ENCODE measurements around the gene KRTAP4-9. TPM values are rescaled to one million over a fixed set of nuclear protein-coding genes. Genes with fewer than 3 reads are reported as not detected.

KRTAP4-9 gene
- total RNA-seq, 6 experiments from 2014 or later, result 0.85 to 0.90 TPM; not detected in 4

DNA sequence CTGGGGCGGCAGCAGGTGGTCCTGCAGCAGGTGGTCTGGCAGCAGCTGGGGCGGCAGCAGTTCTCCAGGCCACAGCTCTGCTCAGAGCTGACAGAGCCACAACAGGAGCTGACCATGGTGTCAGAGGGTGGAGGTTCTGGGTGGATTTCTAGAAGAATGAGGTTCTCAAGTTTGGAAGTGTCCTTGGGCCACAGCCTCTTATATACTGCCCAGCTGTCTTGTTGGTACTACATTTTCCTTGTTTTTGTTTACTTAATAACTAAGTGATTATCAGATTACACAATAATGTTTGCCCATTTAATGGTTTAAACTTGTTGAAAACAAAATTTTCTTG lies 44.4 kb downstream of the KRTAP4-9 start, which contains the start of gene KRTAP4-5:
Gene KRTAP4-5 (minus strand): TSS at position 174 of the 334 bp plus-strand sequence. CDS start 58 bp downstream, at position 116.
- H3K27ac Mint-ChIP-seq, result no peak within 1 kb of the TSS
- DNase-seq, result no peak
- TF ChIP-seq, protein P1, sequence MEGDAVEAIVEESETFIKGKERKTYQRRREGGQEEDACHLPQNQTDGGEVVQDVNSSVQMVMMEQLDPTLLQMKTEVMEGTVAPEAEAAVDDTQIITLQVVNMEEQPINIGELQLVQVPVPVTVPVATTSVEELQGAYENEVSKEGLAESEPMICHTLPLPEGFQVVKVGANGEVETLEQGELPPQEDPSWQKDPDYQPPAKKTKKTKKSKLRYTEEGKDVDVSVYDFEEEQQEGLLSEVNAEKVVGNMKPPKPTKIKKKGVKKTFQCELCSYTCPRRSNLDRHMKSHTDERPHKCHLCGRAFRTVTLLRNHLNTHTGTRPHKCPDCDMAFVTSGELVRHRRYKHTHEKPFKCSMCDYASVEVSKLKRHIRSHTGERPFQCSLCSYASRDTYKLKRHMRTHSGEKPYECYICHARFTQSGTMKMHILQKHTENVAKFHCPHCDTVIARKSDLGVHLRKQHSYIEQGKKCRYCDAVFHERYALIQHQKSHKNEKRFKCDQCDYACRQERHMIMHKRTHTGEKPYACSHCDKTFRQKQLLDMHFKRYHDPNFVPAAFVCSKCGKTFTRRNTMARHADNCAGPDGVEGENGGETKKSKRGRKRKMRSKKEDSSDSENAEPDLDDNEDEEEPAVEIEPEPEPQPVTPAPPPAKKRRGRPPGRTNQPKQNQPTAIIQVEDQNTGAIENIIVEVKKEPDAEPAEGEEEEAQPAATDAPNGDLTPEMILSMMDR (IDR thresholded peaks at IDR 0.05), result no peak
- H3K4me1 Mint-ChIP-seq (ENCODE audit: low read depth), result peaks cover 7% of the 10 kb centered on the region
- no peaks in the 10 kb centered on the region for H3K36me3 Mint-ChIP-seq (ENCODE audit: low read depth)
- no peak within 1 kb of the TSS for H3K4me3 Mint-ChIP-seq
- H3K27me3 Mint-ChIP-seq (ENCODE audit: insufficient read depth), result no peaks in the 10 kb centered on the region
- H3K9me3 Mint-ChIP-seq, result no peaks in the 10 kb centered on the region

DNA sequence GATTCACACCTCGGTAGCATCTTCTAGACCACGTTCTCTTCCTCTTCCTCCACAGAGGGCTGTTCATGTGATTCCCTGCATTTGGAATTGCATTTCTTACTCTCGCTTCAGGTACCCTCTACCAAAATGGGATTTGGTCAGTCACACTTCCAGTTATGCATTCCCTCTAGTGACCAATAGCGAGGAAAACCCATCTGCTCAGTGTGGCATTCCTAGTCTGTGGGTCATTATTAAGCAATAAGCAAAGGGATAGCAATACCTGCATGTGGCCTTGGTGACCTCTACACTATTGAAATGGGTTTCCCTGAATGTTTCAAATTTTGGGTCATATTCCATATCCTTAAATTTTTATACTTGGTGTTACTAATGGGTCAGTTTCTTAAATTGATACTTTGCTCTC lies 44.8 kb downstream of the KRTAP4-9 start:
- no peak for DNase-seq
- Mint-ChIP-seq H3K4me3 (no peak overlapping the region), H3K36me3 (ENCODE audit: low read depth) (no peaks in the 10 kb centered on the region), H3K9me3 (no peaks in the 10 kb centered on the region), H3K27ac (no peak overlapping the region), H3K27me3 (ENCODE audit: insufficient read depth) (no peaks in the 10 kb centered on the region), H3K4me1 (ENCODE audit: low read depth) (peaks cover 7% of the 10 kb centered on the region)
- TF ChIP-seq, protein P1 (IDR thresholded peaks at IDR 0.05), result no peak

DNA sequence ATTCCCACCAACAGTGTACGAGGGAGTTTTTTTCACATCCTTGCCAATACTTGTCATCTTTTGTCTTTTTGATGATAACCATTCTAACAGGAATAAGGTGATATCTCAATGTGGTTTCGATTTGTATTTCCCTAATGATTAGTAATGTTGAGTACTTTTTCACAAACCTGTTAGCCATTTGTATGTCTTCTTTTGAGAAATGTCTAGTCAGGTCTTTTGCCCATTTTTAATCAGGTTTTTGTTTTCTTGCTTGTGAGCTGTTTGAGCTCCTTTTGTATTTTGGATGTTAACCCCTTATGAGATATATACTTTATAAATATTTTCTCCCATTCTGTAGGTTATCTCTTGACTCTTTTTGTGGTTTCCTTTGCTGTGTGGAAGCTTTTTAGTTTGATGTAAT lies 46.3 kb downstream of the KRTAP4-9 start:
- H3K4me1 Mint-ChIP-seq (ENCODE audit: low read depth), result peaks cover 12% of the 10 kb centered on the region
- H3K9me3 Mint-ChIP-seq, result no peaks in the 10 kb centered on the region
- H3K27me3 Mint-ChIP-seq (ENCODE audit: insufficient read depth), result no peaks in the 10 kb centered on the region
- no peak overlapping the region for H3K4me3 Mint-ChIP-seq
- no peaks in the 10 kb centered on the region for H3K36me3 Mint-ChIP-seq (ENCODE audit: low read depth)
- TF ChIP-seq, protein P1 (IDR thresholded peaks at IDR 0.05), result no peak
- no peak for DNase-seq
- no peak overlapping the region for H3K27ac Mint-ChIP-seq

DNA sequence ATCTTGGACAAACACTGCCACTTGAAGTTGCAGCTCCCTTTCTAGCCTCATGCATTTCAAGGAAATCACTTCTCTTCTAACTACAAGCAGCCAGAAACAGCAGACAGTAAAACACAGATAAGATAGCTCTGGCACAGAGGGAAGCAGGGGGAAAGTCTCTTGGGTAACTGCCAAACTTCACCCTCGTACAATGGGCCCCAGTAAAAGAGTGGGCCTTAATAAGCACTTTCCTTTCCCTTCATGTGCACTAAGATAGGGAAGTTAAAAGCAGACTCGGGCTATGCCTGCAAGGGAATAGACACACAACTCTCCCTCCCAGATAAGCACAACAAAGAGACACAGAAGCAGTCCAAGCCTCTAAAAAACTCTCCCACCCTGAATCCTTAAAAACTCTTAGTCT lies 48.7 kb downstream of the KRTAP4-9 start:
- Mint-ChIP-seq H3K4me3 (no peak overlapping the region), H3K27me3 (ENCODE audit: insufficient read depth) (peaks cover 2% of the 10 kb centered on the region), H3K4me1 (ENCODE audit: low read depth) (peaks cover 10% of the 10 kb centered on the region), H3K9me3 (no peaks in the 10 kb centered on the region), H3K27ac (no peak overlapping the region), H3K36me3 (ENCODE audit: low read depth) (no peaks in the 10 kb centered on the region)
- no peak for DNase-seq
- TF ChIP-seq, protein P1 (IDR thresholded peaks at IDR 0.05), result no peak

Other genes with a start within 250 kb of the KRTAP4-9 start
- gene KRT12, start 238.2 kb upstream of the KRTAP4-9 start, total RNA-seq (2021; fragmentation: NEBNext Ultra II Directional; extraction: Animal tissue kit (Norgen Biotek cat#: 25700)), result not detected
- gene KRT20, start 220.1 kb upstream of the KRTAP4-9 start, total RNA-seq (2021; fragmentation: NEBNext Ultra II Directional; extraction: Animal tissue kit (Norgen Biotek cat#: 25700)), result not detected
- under 1 TPM in 1 of 6 experiments, not detected in 5; 0.14 TPM for gene KRT23, start 167.7 kb upstream of the KRTAP4-9 start, total RNA-seq (2021; fragmentation: NEBNext Ultra II Directional; extraction: Animal tissue kit (Norgen Biotek cat#: 25700))
- gene KRT39, start 138.4 kb upstream of the KRTAP4-9 start, total RNA-seq (2021; fragmentation: NEBNext Ultra II Directional; extraction: Animal tissue kit (Norgen Biotek cat#: 25700)), result not detected
- gene KRT40, start 121.1 kb upstream of the KRTAP4-9 start, total RNA-seq (2021; fragmentation: NEBNext Ultra II Directional; extraction: Animal tissue kit (Norgen Biotek cat#: 25700)), result not detected
- gene KRTAP3-3, start 111.2 kb upstream of the KRTAP4-9 start, total RNA-seq (2021; fragmentation: NEBNext Ultra II Directional; extraction: Animal tissue kit (Norgen Biotek cat#: 25700)), result not detected
- not detected for gene KRTAP3-2, start 105.5 kb upstream of the KRTAP4-9 start, total RNA-seq (2021; fragmentation: NEBNext Ultra II Directional; extraction: Animal tissue kit (Norgen Biotek cat#: 25700))
- gene KRTAP3-1, start 96.3 kb upstream of the KRTAP4-9 start, total RNA-seq (2021; fragmentation: NEBNext Ultra II Directional; extraction: Animal tissue kit (Norgen Biotek cat#: 25700)), result 10 to 100 TPM in 1 of 6 experiments, 1 to 10 TPM in 5; 2.5 to 10.2 (median 3.3) TPM
- gene KRTAP1-5, start 78.2 kb upstream of the KRTAP4-9 start, total RNA-seq (2021; fragmentation: NEBNext Ultra II Directional; extraction: Animal tissue kit (Norgen Biotek cat#: 25700)), result 100 to 1,000 TPM in 1 of 6 experiments, 10 to 100 TPM in 5; 61.6 to 114 (median 76.8) TPM
- not detected for gene KRTAP1-4, start 75.2 kb upstream of the KRTAP4-9 start, total RNA-seq (2021; fragmentation: NEBNext Ultra II Directional; extraction: Animal tissue kit (Norgen Biotek cat#: 25700))
- not detected for gene KRTAP1-3, start 70.5 kb upstream of the KRTAP4-9 start, total RNA-seq (2021; fragmentation: NEBNext Ultra II Directional; extraction: Animal tissue kit (Norgen Biotek cat#: 25700))
- gene KRTAP1-1, start 63.9 kb upstream of the KRTAP4-9 start, total RNA-seq (2021; fragmentation: NEBNext Ultra II Directional; extraction: Animal tissue kit (Norgen Biotek cat#: 25700)), result 1 to 10 TPM in 1 of 6 experiments, under 1 TPM in 5; 0.21 to 1.1 (median 0.50) TPM
- under 1 TPM in 1 of 6 experiments, not detected in 5; 0.38 TPM for gene KRTAP2-1, start 58.1 kb upstream of the KRTAP4-9 start, total RNA-seq (2021; fragmentation: NEBNext Ultra II Directional; extraction: Animal tissue kit (Norgen Biotek cat#: 25700))
- under 1 TPM in 4 of 6 experiments, not detected in 2; 0.46 to 0.96 (median 0.53) TPM for gene KRTAP2-2, start 50.2 kb upstream of the KRTAP4-9 start, total RNA-seq (2021; fragmentation: NEBNext Ultra II Directional; extraction: Animal tissue kit (Norgen Biotek cat#: 25700))
- gene KRTAP2-3, start 45.3 kb upstream of the KRTAP4-9 start, total RNA-seq (2021; fragmentation: NEBNext Ultra II Directional; extraction: Animal tissue kit (Norgen Biotek cat#: 25700)), result 100 to 1,000 TPM in 1 of 6 experiments, 10 to 100 TPM in 5; 30.3 to 105 (median 44.4) TPM
- gene KRTAP2-4, start 39.5 kb upstream of the KRTAP4-9 start, total RNA-seq (2021; fragmentation: NEBNext Ultra II Directional; extraction: Animal tissue kit (Norgen Biotek cat#: 25700)), result not detected
- not detected for gene KRTAP4-7, start 21.2 kb upstream of the KRTAP4-9 start, total RNA-seq (2021; fragmentation: NEBNext Ultra II Directional; extraction: Animal tissue kit (Norgen Biotek cat#: 25700))
- not detected for gene KRTAP4-8, start 7.2 kb upstream of the KRTAP4-9 start, total RNA-seq (2021; fragmentation: NEBNext Ultra II Directional; extraction: Animal tissue kit (Norgen Biotek cat#: 25700))
- gene KRTAP4-16, start 3.2 kb upstream of the KRTAP4-9 start, total RNA-seq (2021; fragmentation: NEBNext Ultra II Directional; extraction: Animal tissue kit (Norgen Biotek cat#: 25700)), result not detected
- gene KRTAP4-11, start 13.0 kb downstream of the KRTAP4-9 start, total RNA-seq (2021; fragmentation: NEBNext Ultra II Directional; extraction: Animal tissue kit (Norgen Biotek cat#: 25700)), result not detected
- gene KRTAP4-12, start 18.8 kb downstream of the KRTAP4-9 start, total RNA-seq (2021; fragmentation: NEBNext Ultra II Directional; extraction: Animal tissue kit (Norgen Biotek cat#: 25700)), result 1 to 10 TPM; 6.1 to 8.4 (median 6.7) TPM
- gene KRTAP4-6, start 35.2 kb downstream of the KRTAP4-9 start, total RNA-seq (2021; fragmentation: NEBNext Ultra II Directional; extraction: Animal tissue kit (Norgen Biotek cat#: 25700)), result not detected
- gene KRTAP4-5, start 44.4 kb downstream of the KRTAP4-9 start, total RNA-seq (2021; fragmentation: NEBNext Ultra II Directional; extraction: Animal tissue kit (Norgen Biotek cat#: 25700)), result not detected
- gene KRTAP4-4, start 55.4 kb downstream of the KRTAP4-9 start, total RNA-seq (2021; fragmentation: NEBNext Ultra II Directional; extraction: Animal tissue kit (Norgen Biotek cat#: 25700)), result not detected
- not detected for gene KRTAP4-3, start 62.8 kb downstream of the KRTAP4-9 start, total RNA-seq (2021; fragmentation: NEBNext Ultra II Directional; extraction: Animal tissue kit (Norgen Biotek cat#: 25700))
- not detected for gene KRTAP4-2, start 72.8 kb downstream of the KRTAP4-9 start, total RNA-seq (2021; fragmentation: NEBNext Ultra II Directional; extraction: Animal tissue kit (Norgen Biotek cat#: 25700))
- gene KRTAP4-1, start 79.5 kb downstream of the KRTAP4-9 start, total RNA-seq (2021; fragmentation: NEBNext Ultra II Directional; extraction: Animal tissue kit (Norgen Biotek cat#: 25700)), result not detected
- gene KRTAP9-1, start 84.5 kb downstream of the KRTAP4-9 start, total RNA-seq (2021; fragmentation: NEBNext Ultra II Directional; extraction: Animal tissue kit (Norgen Biotek cat#: 25700)), result not detected
- gene KRTAP9-2, start 121.3 kb downstream of the KRTAP4-9 start, total RNA-seq (2021; fragmentation: NEBNext Ultra II Directional; extraction: Animal tissue kit (Norgen Biotek cat#: 25700)), result not detected
- gene KRTAP9-3, start 127.1 kb downstream of the KRTAP4-9 start, total RNA-seq (2021; fragmentation: NEBNext Ultra II Directional; extraction: Animal tissue kit (Norgen Biotek cat#: 25700)), result not detected
- not detected for gene KRTAP9-8, start 132.6 kb downstream of the KRTAP4-9 start, total RNA-seq (2021; fragmentation: NEBNext Ultra II Directional; extraction: Animal tissue kit (Norgen Biotek cat#: 25700))
- not detected for gene KRTAP9-4, start 144.3 kb downstream of the KRTAP4-9 start, total RNA-seq (2021; fragmentation: NEBNext Ultra II Directional; extraction: Animal tissue kit (Norgen Biotek cat#: 25700))
- not detected for gene KRTAP9-9, start 150.0 kb downstream of the KRTAP4-9 start, total RNA-seq (2021; fragmentation: NEBNext Ultra II Directional; extraction: Animal tissue kit (Norgen Biotek cat#: 25700))
- not detected for gene KRTAP9-6, start 160.0 kb downstream of the KRTAP4-9 start, total RNA-seq (2021; fragmentation: NEBNext Ultra II Directional; extraction: Animal tissue kit (Norgen Biotek cat#: 25700))
- gene KRTAP9-7, start 170.3 kb downstream of the KRTAP4-9 start, total RNA-seq (2021; fragmentation: NEBNext Ultra II Directional; extraction: Animal tissue kit (Norgen Biotek cat#: 25700)), result not detected
- gene KRTAP29-1, start 197.5 kb downstream of the KRTAP4-9 start, total RNA-seq (2021; fragmentation: NEBNext Ultra II Directional; extraction: Animal tissue kit (Norgen Biotek cat#: 25700)), result not detected
- not detected for gene KRTAP16-1, start 203.9 kb downstream of the KRTAP4-9 start, total RNA-seq (2021; fragmentation: NEBNext Ultra II Directional; extraction: Animal tissue kit (Norgen Biotek cat#: 25700))
- not detected for gene KRTAP17-1, start 210.3 kb downstream of the KRTAP4-9 start, total RNA-seq (2021; fragmentation: NEBNext Ultra II Directional; extraction: Animal tissue kit (Norgen Biotek cat#: 25700))
- gene KRT33A, start 245.4 kb downstream of the KRTAP4-9 start, total RNA-seq (2021; fragmentation: NEBNext Ultra II Directional; extraction: Animal tissue kit (Norgen Biotek cat#: 25700)), result not detected

Data from HFFc6 (cell line).